ENCODE measurements around the gene LMAN1L.

- no peak for TF ChIP-seq CTCF (IDR thresholded peaks at IDR 0.05 in 8 of 11, conservative IDR thresholded peaks at IDR 0.05 in 3 of 11)
- no peak for TF ChIP-seq POLR2AphosphoS5 (IDR thresholded peaks at IDR 0.05)
- no peak for TF ChIP-seq POLR2A (IDR thresholded peaks at IDR 0.05)
Observed at GRCh38 chr15:74773731-74774252, 38.8 kb upstream of the LMAN1L start.
